H9 (cell line): ENCODE data around the gene NOL11. TPM values are rescaled to one million over a fixed set of nuclear protein-coding genes. Genes with fewer than 3 reads are reported as not detected.

Source experiments
- DNase-seq: peaks from one replicate; pipeline ENCODE4 v3.0.0-alpha.2; 2017
- H2AFZ ChIP-seq: one replicate; pipeline ENCODE4 v1.6.1; 2013; ENCODE audit warnings: mild to moderate bottlenecking, low read length, control low read depth, moderate library complexity
- H2AK5ac ChIP-seq: 2 replicates; pipeline ENCODE4 v1.6.1; 2013; ENCODE audit warnings: low read length, control low read depth, mixed read lengths; ENCODE audit not compliant: insufficient read length
- H2BK120ac ChIP-seq: one replicate; pipeline ENCODE4 v1.6.1; 2013; ENCODE audit warnings: low read depth, mild to moderate bottlenecking, low read length, control low read depth, inconsistent platforms; ENCODE audit not compliant: poor library complexity, severe bottlenecking
- H2BK12ac ChIP-seq: 2 replicates; pipeline ENCODE4 v1.6.1; 2013; ENCODE audit warnings: low read length, control low read depth, mixed read lengths, low read depth; ENCODE audit not compliant: insufficient read length
- H2BK15ac ChIP-seq: 2 replicates; pipeline ENCODE4 v1.6.1; 2013; ENCODE audit warnings: low read depth, low read length, control low read depth
- H2BK20ac ChIP-seq: one replicate; pipeline ENCODE4 v1.6.1; 2013; ENCODE audit warnings: low read depth, mild to moderate bottlenecking, low read length, control low read depth, inconsistent platforms; ENCODE audit not compliant: poor library complexity, severe bottlenecking
- H2BK5ac ChIP-seq: 2 replicates; pipeline ENCODE4 v1.6.1; 2013; ENCODE audit warnings: low read length, control low read depth, mixed read lengths; ENCODE audit not compliant: insufficient read length
- H3K14ac ChIP-seq: 2 replicates; pipeline ENCODE4 v1.6.1; 2013; ENCODE audit warnings: low read length, control low read depth; ENCODE audit not compliant: insufficient read depth
- H3K18ac ChIP-seq: 2 replicates; pipeline ENCODE4 v1.6.1; 2013; ENCODE audit warnings: low read depth, mild to moderate bottlenecking, mixed read lengths, low read length, control low read depth; ENCODE audit not compliant: insufficient read length
- H3K23ac ChIP-seq: 2 replicates; pipeline ENCODE4 v1.6.1; 2013; ENCODE audit warnings: low read length, control low read depth, mixed read lengths, low read depth; ENCODE audit not compliant: insufficient read length
- H3K23me2 ChIP-seq: 2 replicates; pipeline ENCODE4 v1.6.1; 2013; ENCODE audit warnings: low read depth, mild to moderate bottlenecking, mixed read lengths, low read length, control low read depth; ENCODE audit not compliant: insufficient read length, poor library complexity, severe bottlenecking
- H3K27ac ChIP-seq: 2 replicates; pipeline ENCODE4 v1.5.1; 2013; ENCODE audit warnings: low read length, control low read depth, mixed read lengths, low read depth; ENCODE audit not compliant: insufficient read length
- H3K27me3 ChIP-seq: 2 replicates; pipeline ENCODE4 v1.6.1; 2013; ENCODE audit warnings: low read length, control low read depth, inconsistent platforms; ENCODE audit not compliant: insufficient read depth
- H3K4ac ChIP-seq: 2 replicates; pipeline ENCODE4 v1.6.1; 2013; ENCODE audit warnings: low read depth, mild to moderate bottlenecking, control low read depth, inconsistent platforms, low read length, moderate library complexity
- H3K4me1 ChIP-seq: 2 replicates; pipeline ENCODE4 v1.6.1; 2013; ENCODE audit warnings: low read length, control low read depth, inconsistent platforms; ENCODE audit not compliant: insufficient read depth
- H3K4me2 ChIP-seq: 2 replicates; pipeline ENCODE4 v1.6.1; 2013; ENCODE audit warnings: low read length, control low read depth, mixed read lengths; ENCODE audit not compliant: insufficient read length, insufficient read depth
- H3K56ac ChIP-seq: 2 replicates; pipeline ENCODE4 v1.6.1; 2013; ENCODE audit warnings: low read depth, mild to moderate bottlenecking, mixed read lengths, low read length, control low read depth; ENCODE audit not compliant: insufficient read length
- H3K79me1 ChIP-seq: 2 replicates; pipeline ENCODE4 v1.6.1; 2013; ENCODE audit warnings: low read depth, mild to moderate bottlenecking, moderate library complexity, low read length, control low read depth, inconsistent platforms; ENCODE audit not compliant: insufficient read depth, poor library complexity, severe bottlenecking
- H3K79me2 ChIP-seq: 2 replicates; pipeline ENCODE4 v1.6.1; 2013; ENCODE audit warnings: low read length, control low read depth, inconsistent platforms; ENCODE audit not compliant: insufficient read depth
- H3K9ac ChIP-seq: 2 replicates; pipeline ENCODE4 v1.6.1; 2013; ENCODE audit warnings: low read length, control low read depth, mixed read lengths; ENCODE audit not compliant: insufficient read length; ENCODE audit errors: extremely low read depth
- H3K9me3 ChIP-seq: one replicate; pipeline ENCODE4 v1.6.1; 2013; ENCODE audit warnings: low read depth, low read length, inconsistent platforms; ENCODE audit not compliant: control insufficient read depth
- H3T11ph ChIP-seq: one replicate; pipeline ENCODE4 v1.6.1; 2013; ENCODE audit warnings: mild to moderate bottlenecking, low read length, control low read depth, inconsistent platforms
- H4K20me1 ChIP-seq: one replicate; pipeline ENCODE4 v1.6.1; 2013; ENCODE audit not compliant: control insufficient read depth, insufficient read length, insufficient read depth
- H4K5ac ChIP-seq: 2 replicates; pipeline ENCODE4 v1.6.1; 2013; ENCODE audit warnings: low read depth, mild to moderate bottlenecking, mixed read lengths, low read length, control low read depth; ENCODE audit not compliant: insufficient read length
- H4K8ac ChIP-seq: replicated peaks from 2 replicates; pipeline ENCODE4 v1.6.1; 2013; ENCODE audit warnings: low read length, control low read depth, mixed read lengths, low read depth; ENCODE audit not compliant: insufficient read length
- H4K91ac ChIP-seq: 2 replicates; pipeline ENCODE4 v1.6.1; 2013; ENCODE audit warnings: low read depth, mild to moderate bottlenecking, moderate library complexity, mixed read lengths, low read length, control low read depth; ENCODE audit not compliant: insufficient read length
- H3K27ac Mint-ChIP-seq, 3 experiments: 2 replicates in 2 of 3; 3 replicates in 1 of 3; pipeline ENCODE4 v1.8.0; 2020 to 2021; ENCODE audit warnings: mixed read lengths in 3 of 3, mild to moderate bottlenecking in 1 of 3, moderate library complexity in 1 of 3
- H3K27me3 Mint-ChIP-seq: 2 replicates; pipeline ENCODE4 v1.8.0; 2021; ENCODE audit warnings: low read depth, mild to moderate bottlenecking, moderate library complexity, mixed read lengths
- H3K36me3 Mint-ChIP-seq, 3 experiments: 2 replicates in 2 of 3; 3 replicates in 1 of 3; pipeline ENCODE4 v1.8.0; 2020 to 2021; ENCODE audit warnings: low read depth in 3 of 3, mixed read lengths in 3 of 3; ENCODE audit not compliant: insufficient read depth in 1 of 3
- H3K4me1 Mint-ChIP-seq, 2 experiments: 2 replicates each; pipeline ENCODE4 v1.8.0; 2020; ENCODE audit warnings: mixed read lengths in 2 of 2
- H3K4me3 Mint-ChIP-seq, 2 experiments: 2 replicates in 1 of 2; 3 replicates in 1 of 2; pipeline ENCODE4 v1.8.0; 2020 to 2021; ENCODE audit warnings: mild to moderate bottlenecking in 2 of 2, mixed read lengths in 2 of 2, moderate library complexity in 1 of 2
- H3K9me3 Mint-ChIP-seq, 2 experiments: 2 replicates in 1 of 2; 3 replicates in 1 of 2; pipeline ENCODE4 v1.8.0; 2020; ENCODE audit warnings: mild to moderate bottlenecking in 2 of 2, mixed read lengths in 2 of 2, moderate library complexity in 1 of 2
- total RNA-seq: library from RNA; stranded (reverse); gene quantifications from 2 replicates; pipeline ENCODE4 v1.2.1, GENCODE V29; 2021
- TF ChIP-seq, protein P1 (sequence below): fragments of 200-600 bp; sonication (generic); conservative IDR thresholded peaks from 3 replicates; pipeline ENCODE4 v1.8.0; 2021; ENCODE audit warnings: antibody characterized with exemption, mild to moderate bottlenecking

The NOL11 gene
- total RNA-seq, 1 experiment from 2014 or later = 114 TPM

DNA sequence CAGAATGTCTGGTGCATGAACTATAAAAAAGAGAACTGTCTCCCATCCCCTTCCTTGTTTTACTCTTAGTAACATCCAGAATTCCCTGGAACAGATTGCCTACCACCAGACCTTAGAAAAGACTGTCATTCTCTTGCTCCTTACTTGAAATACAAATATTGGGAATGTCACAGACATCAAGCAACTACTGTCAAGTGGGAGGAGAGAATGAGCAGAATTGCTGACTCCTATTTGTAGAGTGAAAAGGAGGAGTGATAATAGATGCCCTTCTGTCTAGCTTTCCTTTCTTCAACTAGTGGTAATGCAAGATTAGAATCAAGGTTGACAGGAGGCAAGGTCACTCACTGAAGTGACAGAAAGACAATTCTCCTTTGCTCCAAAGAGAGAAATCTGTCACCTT, 23.9 kb upstream of the NOL11 start:
- no peak for DNase-seq
- peaks cover 11 to 13% of the 10 kb centered on the region in 2 experiments for H3K4me1 Mint-ChIP-seq
- H3K36me3 Mint-ChIP-seq = peaks cover 3 to 12% (median 6%) of the 10 kb centered on the region in 3 experiments; a peak in 6 of 7 replicates
- H4K20me1 ChIP-seq = no peaks in the 10 kb centered on the region
- H2AFZ ChIP-seq = no peak overlapping the region
- no peaks in the 10 kb centered on the region for H3K23me2 ChIP-seq
- no peak overlapping the region for H3K14ac ChIP-seq
- no peak overlapping the region for H2BK12ac ChIP-seq
- no peak overlapping the region for H3K4me2 ChIP-seq
- no peaks in the 10 kb centered on the region for H3K27me3 Mint-ChIP-seq
- no peak overlapping the region for H2BK5ac ChIP-seq
- no peak overlapping the region for H2AK5ac ChIP-seq
- H2BK15ac ChIP-seq = no peak overlapping the region
- H2BK20ac ChIP-seq = no peak overlapping the region
- H3K9ac ChIP-seq = no peak overlapping the region
- H3T11ph ChIP-seq = no peak overlapping the region
- H3K27me3 ChIP-seq = no peaks in the 10 kb centered on the region
- H4K8ac ChIP-seq = no peak overlapping the region
- H3K27ac ChIP-seq = no peak overlapping the region
- TF ChIP-seq, protein P1, sequence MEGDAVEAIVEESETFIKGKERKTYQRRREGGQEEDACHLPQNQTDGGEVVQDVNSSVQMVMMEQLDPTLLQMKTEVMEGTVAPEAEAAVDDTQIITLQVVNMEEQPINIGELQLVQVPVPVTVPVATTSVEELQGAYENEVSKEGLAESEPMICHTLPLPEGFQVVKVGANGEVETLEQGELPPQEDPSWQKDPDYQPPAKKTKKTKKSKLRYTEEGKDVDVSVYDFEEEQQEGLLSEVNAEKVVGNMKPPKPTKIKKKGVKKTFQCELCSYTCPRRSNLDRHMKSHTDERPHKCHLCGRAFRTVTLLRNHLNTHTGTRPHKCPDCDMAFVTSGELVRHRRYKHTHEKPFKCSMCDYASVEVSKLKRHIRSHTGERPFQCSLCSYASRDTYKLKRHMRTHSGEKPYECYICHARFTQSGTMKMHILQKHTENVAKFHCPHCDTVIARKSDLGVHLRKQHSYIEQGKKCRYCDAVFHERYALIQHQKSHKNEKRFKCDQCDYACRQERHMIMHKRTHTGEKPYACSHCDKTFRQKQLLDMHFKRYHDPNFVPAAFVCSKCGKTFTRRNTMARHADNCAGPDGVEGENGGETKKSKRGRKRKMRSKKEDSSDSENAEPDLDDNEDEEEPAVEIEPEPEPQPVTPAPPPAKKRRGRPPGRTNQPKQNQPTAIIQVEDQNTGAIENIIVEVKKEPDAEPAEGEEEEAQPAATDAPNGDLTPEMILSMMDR = no peak
- no peak overlapping the region for H3K18ac ChIP-seq
- H4K91ac ChIP-seq = no peak overlapping the region
- no peaks in the 10 kb centered on the region for H3K4me1 ChIP-seq
- peak overlapping the region in 1 of 3 experiments; percentile 21; a peak in 1 of 7 replicates for H3K27ac Mint-ChIP-seq
- H3K79me2 ChIP-seq = no peaks in the 10 kb centered on the region
- H3K23ac ChIP-seq = no peak overlapping the region
- no peaks in the 10 kb centered on the region for H3K9me3 Mint-ChIP-seq
- no peak overlapping the region for H3K56ac ChIP-seq
- no peak overlapping the region for H3K4ac ChIP-seq
- H3K4me3 Mint-ChIP-seq = no peak overlapping the region
- no peaks in the 10 kb centered on the region for H3K9me3 ChIP-seq
- no peak overlapping the region for H2BK120ac ChIP-seq
- no peaks in the 10 kb centered on the region for H3K79me1 ChIP-seq
- no peak overlapping the region for H4K5ac ChIP-seq
